Epithelial cell of esophagus (primary cell): ENCODE results near the gene INSIG2.

Experiments used
- DNase-seq: peaks from one replicate; pipeline ENCODE4 v3.0.0; 2010; ENCODE audit warnings: low read depth
- H3K4me3 ChIP-seq: 2 replicates; pipeline ENCODE4 v1.5.1; 2011; ENCODE audit warnings: mild to moderate bottlenecking, low read length, control low read depth
- CTCF ChIP-seq: IDR thresholded peaks from 2 replicates; pipeline ENCODE4 v1.5.1; 2011; ENCODE audit warnings: low read depth, mild to moderate bottlenecking, low read length, control low read depth, inconsistent platforms; ENCODE audit not compliant: insufficient read depth; ENCODE audit errors: missing control alignments

INSIG2 gene

GRCh38 chr2:118059919-118060478, 28.3 kb upstream of the INSIG2 start:
- DNase-seq, result no peak
- TF ChIP-seq CTCF, result no peak
- H3K4me3 ChIP-seq, result no peak overlapping the region

- TF ChIP-seq CTCF, result peak; percentile 36
- DNase-seq, result peak; percentile 67
- no peak overlapping the region for H3K4me3 ChIP-seq
These were observed 26.9 kb upstream of the INSIG2 start for GRCh38 chr2:118061135-118061955.

- no peak overlapping the region for H3K4me3 ChIP-seq
- no peak for TF ChIP-seq CTCF
- DNase-seq, result no peak
These were observed 26.2 kb upstream of the INSIG2 start for GRCh38 chr2:118062048-118062447.

GRCh38 chr2:118062669-118063068, 25.6 kb upstream of the INSIG2 start:
- H3K4me3 ChIP-seq, result no peak overlapping the region
- TF ChIP-seq CTCF, result no peak
- no peak for DNase-seq

- no peak for DNase-seq
- no peak for TF ChIP-seq CTCF
- H3K4me3 ChIP-seq, result no peak overlapping the region
These were observed 23.1 kb upstream of the INSIG2 start for GRCh38 chr2:118065015-118065706.

- peak; percentile 41 for DNase-seq
- H3K4me3 ChIP-seq, result no peak overlapping the region
- TF ChIP-seq CTCF, result no peak
These were observed 22.3 kb upstream of the INSIG2 start for GRCh38 chr2:118065921-118066511.
